ENCODE measurements around the gene GABBR2. TPM values are rescaled to one million over a fixed set of nuclear protein-coding genes. Genes with fewer than 3 reads are reported as not detected.

The GABBR2 gene
- total RNA-seq, 1 experiment from 2014 or later, result 0.23 TPM

DNA sequence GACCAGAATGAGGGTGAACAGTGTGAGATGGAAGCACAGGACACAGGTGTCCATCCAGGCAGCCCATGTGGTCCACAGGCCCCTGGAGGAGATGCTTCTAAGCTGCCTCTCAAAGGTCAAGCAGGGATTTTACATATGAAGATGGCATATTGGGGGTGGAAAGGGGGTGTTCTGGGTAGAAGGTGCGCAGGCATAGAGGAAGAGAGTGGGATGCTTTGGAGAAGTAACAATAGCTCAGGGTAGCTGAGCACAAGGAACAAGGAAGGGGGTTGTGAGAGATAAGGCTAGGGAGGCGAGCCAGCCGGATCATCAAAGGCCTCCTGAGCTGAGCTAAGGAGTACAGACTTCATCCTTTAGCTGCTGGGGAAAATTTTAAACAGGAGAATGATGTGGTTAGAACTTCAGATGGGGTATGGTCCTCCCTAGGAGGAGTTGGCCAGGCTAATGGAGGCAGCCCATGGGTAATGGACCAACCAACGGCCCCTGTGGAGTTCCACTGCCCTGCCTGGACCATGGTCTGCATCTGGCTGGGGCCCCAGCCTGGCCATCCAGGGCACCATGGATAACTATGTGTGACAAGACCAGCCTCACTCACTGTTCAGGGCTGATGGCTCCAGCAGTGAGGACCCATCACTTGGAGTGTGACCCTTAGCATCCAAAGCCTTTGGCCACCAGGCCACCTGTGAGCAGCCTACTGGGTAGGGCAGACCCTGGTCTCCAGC, 366.5 kb downstream of the GABBR2 start:
- DNase-seq, result no peak
- Mint-ChIP-seq H3K4me1 (ENCODE audit: low read depth, unreplicated experiment) (no peaks in the 10 kb centered on the region), H3K27ac (ENCODE audit: unreplicated experiment) (no peak overlapping the region), H3K36me3 (ENCODE audit: insufficient read depth, unreplicated experiment) (no peaks in the 10 kb centered on the region), H3K27me3 (ENCODE audit: insufficient read depth, unreplicated experiment) (peaks cover 20% of the 10 kb centered on the region), H3K4me3 (ENCODE audit: unreplicated experiment) (no peak overlapping the region), H3K9me3 (ENCODE audit: unreplicated experiment) (no peaks in the 10 kb centered on the region)
- H3K4me1 ChIP-seq, result no peaks in the 10 kb centered on the region
- POLR2A ChIA-PET, result no interaction called here
- no peak overlapping the region for H3K4me3 ChIP-seq (ENCODE audit: low read depth, low read length)
- TF ChIP-seq, protein P1, sequence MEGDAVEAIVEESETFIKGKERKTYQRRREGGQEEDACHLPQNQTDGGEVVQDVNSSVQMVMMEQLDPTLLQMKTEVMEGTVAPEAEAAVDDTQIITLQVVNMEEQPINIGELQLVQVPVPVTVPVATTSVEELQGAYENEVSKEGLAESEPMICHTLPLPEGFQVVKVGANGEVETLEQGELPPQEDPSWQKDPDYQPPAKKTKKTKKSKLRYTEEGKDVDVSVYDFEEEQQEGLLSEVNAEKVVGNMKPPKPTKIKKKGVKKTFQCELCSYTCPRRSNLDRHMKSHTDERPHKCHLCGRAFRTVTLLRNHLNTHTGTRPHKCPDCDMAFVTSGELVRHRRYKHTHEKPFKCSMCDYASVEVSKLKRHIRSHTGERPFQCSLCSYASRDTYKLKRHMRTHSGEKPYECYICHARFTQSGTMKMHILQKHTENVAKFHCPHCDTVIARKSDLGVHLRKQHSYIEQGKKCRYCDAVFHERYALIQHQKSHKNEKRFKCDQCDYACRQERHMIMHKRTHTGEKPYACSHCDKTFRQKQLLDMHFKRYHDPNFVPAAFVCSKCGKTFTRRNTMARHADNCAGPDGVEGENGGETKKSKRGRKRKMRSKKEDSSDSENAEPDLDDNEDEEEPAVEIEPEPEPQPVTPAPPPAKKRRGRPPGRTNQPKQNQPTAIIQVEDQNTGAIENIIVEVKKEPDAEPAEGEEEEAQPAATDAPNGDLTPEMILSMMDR (IDR thresholded peaks at IDR 0.05; ENCODE audit: insufficient read depth in 1 of 2, low read depth in 1 of 2, low read length in 1 of 2, severe bottlenecking in 1 of 2, unreplicated experiment in 1 of 2), result no peak
- no peaks in the 10 kb centered on the region for H3K36me3 ChIP-seq (ENCODE audit: control insufficient read depth, insufficient read depth, low read length)
- intact Hi-C loops (cut with micrococcal nuclease; ENCODE audit: unreplicated experiment), result no loop called here
- no peaks in the 10 kb centered on the region; the same call in 1 of the 2 replicates for H3K27me3 ChIP-seq (replicated peaks; ENCODE audit: control insufficient read depth, insufficient read depth, low read length)
- no TSS peak for BruUV-seq (replicated peaks)
- CTCF ChIA-PET, result no interaction called here
- 0 out of 2 replicates have a peak, but pooled peaks cover 4% of the 10 kb centered on the region for H3K9me3 ChIP-seq

DNA sequence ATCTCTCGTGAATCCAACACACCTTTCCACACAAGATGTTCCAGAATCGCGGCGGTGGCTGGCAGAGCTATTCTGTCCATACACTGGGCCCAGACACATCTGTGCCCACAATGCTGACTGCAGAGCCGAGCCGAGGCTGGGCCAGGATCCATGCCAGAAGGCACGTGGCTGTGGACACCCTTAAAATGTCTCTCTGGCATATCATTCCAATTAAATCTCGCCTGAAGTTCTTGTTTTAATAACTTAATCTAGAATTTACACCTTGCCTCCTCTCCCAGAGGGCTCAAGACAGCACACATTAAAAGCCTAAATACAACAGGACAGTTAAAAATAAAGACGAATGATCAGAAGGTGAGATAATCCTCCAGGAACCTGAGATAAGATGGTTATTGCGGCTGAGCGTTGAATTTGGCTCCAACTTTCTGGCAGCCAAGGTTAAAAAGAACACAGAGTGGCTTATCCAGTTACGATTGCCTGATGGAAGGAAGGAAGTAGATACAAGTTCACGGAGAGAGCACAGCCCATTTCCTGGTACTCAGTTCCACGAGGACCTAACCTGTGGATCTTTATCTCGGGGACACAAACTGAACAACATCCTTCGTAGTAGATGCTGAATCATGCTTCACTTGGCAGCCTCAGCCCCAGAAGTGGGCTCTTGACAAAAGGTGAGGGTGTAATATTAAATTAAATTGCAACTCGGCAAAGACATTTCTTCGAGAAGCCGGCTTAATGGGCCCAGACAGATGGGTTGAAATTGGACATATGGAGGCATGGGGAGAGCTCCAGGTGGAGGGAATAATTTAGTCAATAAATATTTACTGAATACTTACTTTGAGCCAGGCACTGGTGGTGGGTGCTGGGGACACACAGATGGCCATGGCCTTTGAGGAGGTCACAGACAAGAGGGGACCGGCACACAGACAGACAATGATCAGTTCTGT, 367.3 kb downstream of the GABBR2 start:
- CTCF ChIA-PET, result no interaction called here

More for the DNA sequence above, 367.3 kb downstream of the GABBR2 start:
- Histone ChIP-seq H3K4me3 (ENCODE audit: low read depth, low read length) (no peak overlapping the region), H3K9me3 (0 out of 2 replicates have a peak, but pooled peaks cover 4% of the 10 kb centered on the region), H3K36me3 (ENCODE audit: control insufficient read depth, insufficient read depth, low read length) (no peaks in the 10 kb centered on the region), H3K4me1 (no peaks in the 10 kb centered on the region), H3K27me3 (replicated peaks; ENCODE audit: control insufficient read depth, insufficient read depth, low read length) (no peaks in the 10 kb centered on the region; the same call in 1 of the 2 replicates)
- no peaks in the 10 kb centered on the region for H3K36me3 Mint-ChIP-seq (ENCODE audit: insufficient read depth, unreplicated experiment)
- peaks cover 16% of the 10 kb centered on the region for H3K27me3 Mint-ChIP-seq (ENCODE audit: insufficient read depth, unreplicated experiment)
- intact Hi-C loops (cut with micrococcal nuclease; ENCODE audit: unreplicated experiment), result no loop called here
- H3K4me3 Mint-ChIP-seq (ENCODE audit: unreplicated experiment), result no peak overlapping the region
- H3K9me3 Mint-ChIP-seq (ENCODE audit: unreplicated experiment), result peaks cover under 1% of the 10 kb centered on the region
- no TSS peak for BruUV-seq (replicated peaks)
- no peaks in the 10 kb centered on the region for H3K4me1 Mint-ChIP-seq (ENCODE audit: low read depth, unreplicated experiment)
- POLR2A ChIA-PET, result no interaction called here
- H3K27ac Mint-ChIP-seq (ENCODE audit: unreplicated experiment), result no peak overlapping the region
- TF ChIP-seq, protein P1 (IDR thresholded peaks at IDR 0.05; ENCODE audit: insufficient read depth in 1 of 2, low read depth in 1 of 2, low read length in 1 of 2, severe bottlenecking in 1 of 2, unreplicated experiment in 1 of 2), result no peak
- no peak for DNase-seq

Data from Caco-2 (cell line).